ENCODE results near the gene FAF1. TPM values are rescaled to one million over a fixed set of nuclear protein-coding genes. Genes with fewer than 3 reads are reported as not detected.

The FAF1 gene
- total and polyA plus RNA-seq, 2 of the 8 experiments (the other 6 are each of a cell fraction or from before 2014, with no cell fraction given): 10.8 to 65.9 TPM

DNA sequence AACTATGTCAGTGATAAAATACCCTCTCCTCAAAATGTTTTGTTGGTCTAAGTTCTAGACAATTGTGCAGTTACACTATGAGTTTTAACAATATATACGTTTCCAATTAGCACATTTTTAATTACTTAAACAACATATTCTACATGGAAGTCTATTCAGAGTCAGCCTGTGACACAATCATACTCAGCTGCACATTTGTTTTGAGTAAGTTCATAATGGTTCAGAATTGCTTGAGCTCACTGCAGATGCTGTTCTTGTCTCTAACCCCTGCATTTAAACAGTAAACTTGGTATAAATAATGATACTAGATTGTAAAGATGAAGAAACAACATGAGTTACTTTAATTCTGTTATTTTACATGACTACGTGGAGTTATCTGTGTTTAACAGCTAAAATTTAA, 40.6 kb upstream of the FAF1 start:
- no peak for FAIRE-seq

More for the DNA sequence above, 40.6 kb upstream of the FAF1 start:
- H4K8ac ChIP-seq (ENCODE audit: extremely low read depth, insufficient read depth, low read length): no peak overlapping the region
- H3K9ac ChIP-seq (replicated peaks in 1 of 4; ENCODE audit: extremely low read depth in 1 of 4, low read depth in 3 of 4, low read length in 3 of 4): no peak overlapping the region
- H3K23me2 ChIP-seq (ENCODE audit: low read depth, low read length): no peaks in the 10 kb centered on the region
- H3K27me3 ChIP-seq (replicated peaks in 1 of 4; ENCODE audit: control insufficient read depth in 3 of 4, extremely low read depth in 1 of 4, insufficient read depth in 3 of 4, low read length in 3 of 4): no peaks in the 10 kb centered on the region
- no peaks in the 10 kb centered on the region for H3K9me3 ChIP-seq (ENCODE audit: insufficient read depth in 2 of 2, low read depth in 1 of 2, low read length in 1 of 2)
- H3K4me2 ChIP-seq (ENCODE audit: insufficient read depth in 1 of 2, low read depth in 2 of 2, low read length in 2 of 2): no peak overlapping the region
- H4K5ac ChIP-seq (ENCODE audit: insufficient read length, low read depth, low read length): no peak overlapping the region
- H3K4ac ChIP-seq (replicated peaks; ENCODE audit: insufficient read length, low read depth, low read length): no peak overlapping the region
- no peaks in the 10 kb centered on the region for H3K79me1 ChIP-seq (ENCODE audit: low read depth, low read length)
- no peak overlapping the region for H2AK5ac ChIP-seq (ENCODE audit: low read depth, low read length)
- H3K79me2 ChIP-seq (ENCODE audit: control insufficient read depth in 1 of 2, insufficient read depth in 2 of 2, low read length in 2 of 2): no peaks in the 10 kb centered on the region
- WGBS, 2 experiments (ENCODE audit: extremely low coverage in 1 of 2, insufficient coverage in 1 of 2, insufficient read length in 1 of 2, insufficient replicate concordance in 2 of 2, low coverage in 1 of 2, low lambda C conversion rate in 2 of 2, missing lambda C conversion rate in 1 of 2): 80% methylated on average over 2 of the region's 2 CpGs; no CpG with 5 or more reads in 1 of the 2 experiments
- H2BK5ac ChIP-seq (ENCODE audit: low read depth, low read length): no peak overlapping the region
- DNase-seq (ENCODE audit: low read depth in 1 of 2, low spot score in 2 of 2): no peak
- no peak overlapping the region for H2BK120ac ChIP-seq (replicated peaks; ENCODE audit: low read depth, low read length)
- H3K14ac ChIP-seq (ENCODE audit: insufficient read length): no peak overlapping the region
- H3K4me3 ChIP-seq (ENCODE audit: extremely low read depth in 1 of 4, insufficient read depth in 2 of 4, low read depth in 3 of 4, low read length in 4 of 4): no peak overlapping the region
- no peak overlapping the region for H3K18ac ChIP-seq (ENCODE audit: extremely low read depth, low read length)
- H2BK20ac ChIP-seq (ENCODE audit: low read length): no peak overlapping the region
- no peak overlapping the region for H3K23ac ChIP-seq (ENCODE audit: insufficient read length)
- no peak overlapping the region for H3K56ac ChIP-seq (replicated peaks; ENCODE audit: insufficient read length, low read depth, low read length)
- H2BK12ac ChIP-seq (ENCODE audit: low read depth, low read length): no peak overlapping the region
- H2BK15ac ChIP-seq (ENCODE audit: low read length): no peak overlapping the region
- no peak overlapping the region for H2AFZ ChIP-seq (ENCODE audit: low read length)
- H3K36me3 ChIP-seq (ENCODE audit: control insufficient read depth in 2 of 4, insufficient read depth in 4 of 4, low read length in 3 of 4): no peaks in the 10 kb centered on the region
- H4K91ac ChIP-seq (replicated peaks; ENCODE audit: insufficient read length, low read length): no peak overlapping the region
- ChIA-PET POLR2A (ENCODE audit: partially characterized antibody) (no interaction called here), CTCF (ENCODE audit: partially characterized antibody) (interaction anchor here (0.7 to 1.1 kb wide), 4 partner anchors 12 to 180 kb away, joined by 3 to 4 read pairs (median 3); no protein-coding TSS in a partner anchor)
- TF ChIP-seq TCF12 (IDR thresholded peaks at IDR 0.05; ENCODE audit: low read depth, low read length) (no peak), NANOG (IDR thresholded peaks at IDR 0.05; ENCODE audit: insufficient read depth, low read depth, low read length, poor library complexity, severe bottlenecking) (no peak), TAF7 (optimal IDR thresholded peaks at IDR 0.05; ENCODE audit: borderline replicate concordance, low read depth, low read length) (no peak), CHD2 (IDR thresholded peaks at IDR 0.05; ENCODE audit: low read length) (no peak), CBX5 (IDR thresholded peaks at IDR 0.05; ENCODE audit: low read depth, low read length) (no peak)
- no peaks in the 10 kb centered on the region for H3K4me1 ChIP-seq (replicated peaks in 1 of 4; ENCODE audit: control insufficient read depth in 3 of 4, insufficient read depth in 4 of 4, low read length in 3 of 4)
- H4K20me1 ChIP-seq (replicated peaks in 1 of 2; ENCODE audit: control insufficient read depth in 1 of 2, insufficient read depth in 2 of 2, low read length in 2 of 2): no peaks in the 10 kb centered on the region
- no peak overlapping the region for H3K27ac ChIP-seq (ENCODE audit: low read depth, low read length)

Measured in H1 (cell line).